BLaER1 treated with 17β-estradiol and CSF1 and Interleukin-3, amounts not matched to agents 10 nM and 100 nM (cell line): ENCODE measurements around the gene TM4SF1.

ENCODE experiments used
- H3K27ac ChIP-seq, 11 experiments: shearing (Covaris generic); formaldehyde crosslinking; 2 replicates each; pipeline ENCODE4 v1.8.1; 2022
- H3K27me3 ChIP-seq, 11 experiments: shearing (Covaris generic); formaldehyde crosslinking; 2 replicates each; pipeline ENCODE4 v1.8.1; 2022
- H3K36me3 ChIP-seq, 11 experiments: shearing (Covaris generic); formaldehyde crosslinking; 2 replicates each; pipeline ENCODE4 v1.8.1; 2022
- H3K4me1 ChIP-seq, 10 experiments: shearing (Covaris generic); formaldehyde crosslinking; 2 replicates each; pipeline ENCODE4 v1.8.1; 2022
- H3K4me2 ChIP-seq, 11 experiments: shearing (Covaris generic); formaldehyde crosslinking; 2 replicates each; pipeline ENCODE4 v1.8.1; 2022
- H3K4me3 ChIP-seq, 10 experiments: shearing (Covaris generic); formaldehyde crosslinking; 2 replicates each; pipeline ENCODE4 v1.8.1; 2022
- H3K9ac ChIP-seq, 11 experiments: shearing (Covaris generic); formaldehyde crosslinking; 2 replicates each; pipeline ENCODE4 v1.8.1; 2022
- H3K9me3 ChIP-seq, 11 experiments: shearing (Covaris generic); formaldehyde crosslinking; replicated peaks in 1 of 11; 2 replicates each; pipeline ENCODE4 v1.8.1; 2022
- H4K20me1 ChIP-seq, 11 experiments: shearing (Covaris generic); formaldehyde crosslinking; 2 replicates each; pipeline ENCODE4 v1.8.1; 2022
- Cebpa-rat ChIP-seq, 11 experiments: shearing (Covaris generic); IDR thresholded peaks; 2 replicates each; pipeline ENCODE4 v1.8.1; 2022

TM4SF1 gene

GRCh38 chr3:149377408-149378364, at the start of gene TM4SF1:
TM4SF1 (minus strand) TSS chr3:149377649; CDS start chr3:149377547, 102 bp downstream.
- no peaks in the 10 kb centered on the region for H4K20me1 ChIP-seq
- H3K27ac ChIP-seq = peak within 1 kb of the TSS in 3 of 11 experiments; percentile 17 to 29 (median 20); a peak in 4 of 22 replicates
- peaks cover 12 to 25% (median 18%) of the 10 kb centered on the region in 10 experiments; a peak in 19 of 20 replicates for H3K4me1 ChIP-seq
- H3K4me3 ChIP-seq = no peak within 1 kb of the TSS; a peak in 1 of 20 replicates
- no peak within 1 kb of the TSS for H3K9ac ChIP-seq
- H3K36me3 ChIP-seq = no peaks in the 10 kb centered on the region
- H3K4me2 ChIP-seq = peak within 1 kb of the TSS; percentile 6 to 58 (median 36); a peak in 19 of 22 replicates
- H3K9me3 ChIP-seq = peaks cover 0 to 12% (median 8%) of the 10 kb centered on the region in 11 experiments; a peak in 7 of 22 replicates
- no peaks in the 10 kb centered on the region for H3K27me3 ChIP-seq
- TF ChIP-seq Cebpa-rat (IDR thresholded peaks at IDR 0.05) = no peak

GRCh38 chr3:149426325-149426724, 48.9 kb upstream of the TM4SF1 start:
- H3K4me3 ChIP-seq = no peak overlapping the region
- no peak overlapping the region for H3K9ac ChIP-seq
- H3K4me1 ChIP-seq = peaks cover 0 to 25% (median 0%) of the 10 kb centered on the region in 10 experiments; a peak in 4 of 20 replicates
- no peaks in the 10 kb centered on the region for H3K36me3 ChIP-seq
- no peaks in the 10 kb centered on the region for H3K9me3 ChIP-seq
- no peak overlapping the region for H3K27ac ChIP-seq
- no peaks in the 10 kb centered on the region for H3K27me3 ChIP-seq
- TF ChIP-seq Cebpa-rat (IDR thresholded peaks at IDR 0.05) = no peak
- H3K4me2 ChIP-seq = no peak overlapping the region
- H4K20me1 ChIP-seq = no peaks in the 10 kb centered on the region

GRCh38 chr3:149424918-149425317, 47.5 kb upstream of the TM4SF1 start:
- TF ChIP-seq Cebpa-rat (IDR thresholded peaks at IDR 0.05) = no peak
- Histone ChIP-seq H3K27ac (no peak overlapping the region), H4K20me1 (no peaks in the 10 kb centered on the region), H3K4me1 (peaks cover 0 to 39% (median 0%) of the 10 kb centered on the region in 10 experiments; a peak in 6 of 20 replicates), H3K4me3 (no peak overlapping the region), H3K4me2 (peak overlapping the region in 3 of 11 experiments; percentile 29 to 72 (median 70); a peak in 6 of 22 replicates), H3K36me3 (no peaks in the 10 kb centered on the region), H3K9me3 (no peaks in the 10 kb centered on the region), H3K27me3 (no peaks in the 10 kb centered on the region), H3K9ac (no peak overlapping the region)

GRCh38 chr3:149421764-149422163, 44.3 kb upstream of the TM4SF1 start:
- Histone ChIP-seq H3K9ac (no peak overlapping the region), H3K27me3 (no peaks in the 10 kb centered on the region), H3K27ac (no peak overlapping the region), H3K4me2 (no peak overlapping the region), H3K9me3 (no peaks in the 10 kb centered on the region), H3K4me1 (peaks cover 0 to 57% (median 0%) of the 10 kb centered on the region in 10 experiments; a peak in 7 of 20 replicates), H4K20me1 (no peaks in the 10 kb centered on the region), H3K36me3 (no peaks in the 10 kb centered on the region), H3K4me3 (no peak overlapping the region)
- TF ChIP-seq Cebpa-rat (IDR thresholded peaks at IDR 0.05) = no peak

GRCh38 chr3:149419816-149420215, 42.4 kb upstream of the TM4SF1 start:
- peaks cover 0 to 43% (median 0%) of the 10 kb centered on the region in 10 experiments; a peak in 7 of 20 replicates for H3K4me1 ChIP-seq
- no peak for TF ChIP-seq Cebpa-rat (IDR thresholded peaks at IDR 0.05)

GRCh38 chr3:149417727-149418126, 40.3 kb upstream of the TM4SF1 start:
- Histone ChIP-seq H3K27ac (no peak overlapping the region), H3K4me1 (peaks cover 0 to 36% (median 0%) of the 10 kb centered on the region in 10 experiments; a peak in 7 of 20 replicates), H4K20me1 (no peaks in the 10 kb centered on the region), H3K9me3 (no peaks in the 10 kb centered on the region), H3K4me3 (no peak overlapping the region), H3K27me3 (no peaks in the 10 kb centered on the region), H3K36me3 (no peaks in the 10 kb centered on the region), H3K4me2 (no peak overlapping the region), H3K9ac (no peak overlapping the region)
- TF ChIP-seq Cebpa-rat (IDR thresholded peaks at IDR 0.05) = no peak

More at GRCh38 chr3:149419816-149420215, 42.4 kb upstream of the TM4SF1 start:
- Histone ChIP-seq H3K27ac (no peak overlapping the region), H4K20me1 (no peaks in the 10 kb centered on the region), H3K4me3 (no peak overlapping the region), H3K9me3 (no peaks in the 10 kb centered on the region), H3K36me3 (no peaks in the 10 kb centered on the region), H3K4me2 (peak overlapping the region in 2 of 11 experiments; percentile 55 to 62; a peak in 3 of 22 replicates), H3K27me3 (no peaks in the 10 kb centered on the region), H3K9ac (no peak overlapping the region)

GRCh38 chr3:149417174-149417573, 39.7 kb upstream of the TM4SF1 start:
- Histone ChIP-seq H3K36me3 (no peaks in the 10 kb centered on the region), H3K4me1 (peaks cover 0 to 36% (median 0%) of the 10 kb centered on the region in 10 experiments; a peak in 7 of 20 replicates), H3K27ac (no peak overlapping the region), H3K9me3 (no peaks in the 10 kb centered on the region), H3K4me3 (no peak overlapping the region), H4K20me1 (no peaks in the 10 kb centered on the region), H3K9ac (no peak overlapping the region), H3K27me3 (no peaks in the 10 kb centered on the region), H3K4me2 (no peak overlapping the region)
- no peak for TF ChIP-seq Cebpa-rat (IDR thresholded peaks at IDR 0.05)

- H3K4me2 ChIP-seq = no peak overlapping the region
- TF ChIP-seq Cebpa-rat (IDR thresholded peaks at IDR 0.05) = no peak
- no peaks in the 10 kb centered on the region for H3K27me3 ChIP-seq
- no peak overlapping the region for H3K4me3 ChIP-seq
- no peaks in the 10 kb centered on the region for H3K9me3 ChIP-seq
- no peak overlapping the region for H3K27ac ChIP-seq
- H3K4me1 ChIP-seq = peaks cover 0 to 24% (median 0%) of the 10 kb centered on the region in 10 experiments; a peak in 7 of 20 replicates
- H3K36me3 ChIP-seq = no peaks in the 10 kb centered on the region
- no peak overlapping the region for H3K9ac ChIP-seq
- H4K20me1 ChIP-seq = no peaks in the 10 kb centered on the region
These were observed 38.0 kb upstream of the TM4SF1 start for GRCh38 chr3:149415484-149415883.

- Histone ChIP-seq H3K4me2 (no peak overlapping the region), H3K27ac (no peak overlapping the region), H4K20me1 (no peaks in the 10 kb centered on the region), H3K9ac (no peak overlapping the region), H3K36me3 (no peaks in the 10 kb centered on the region), H3K4me3 (no peak overlapping the region), H3K27me3 (no peaks in the 10 kb centered on the region), H3K4me1 (peaks cover 0 to 16% (median 0%) of the 10 kb centered on the region in 10 experiments; a peak in 5 of 20 replicates), H3K9me3 (no peaks in the 10 kb centered on the region)
- no peak for TF ChIP-seq Cebpa-rat (IDR thresholded peaks at IDR 0.05)
These were observed 37.2 kb upstream of the TM4SF1 start for GRCh38 chr3:149414557-149415231.
